ENCODE data around the gene AK8.

AK8 gene

DNA sequence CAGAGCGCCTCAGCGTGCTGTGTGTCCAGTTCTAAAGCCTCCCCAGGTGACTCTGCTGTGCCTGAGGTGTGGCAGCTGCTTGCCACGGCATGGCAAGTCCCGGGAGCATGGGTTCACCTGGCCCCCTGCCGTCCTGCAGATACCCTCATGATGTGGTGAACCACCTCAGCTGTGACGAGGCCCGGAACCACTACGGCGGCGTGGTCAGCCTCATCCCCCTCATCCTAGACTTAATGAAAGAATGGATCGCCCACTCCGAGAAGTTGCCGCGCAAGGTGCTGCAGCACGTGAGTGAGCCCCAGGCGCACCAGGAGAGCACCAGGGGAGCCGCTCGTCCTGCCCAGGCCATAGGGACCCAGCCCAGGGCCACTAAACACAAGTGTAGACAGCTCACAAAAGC, 10.1 kb upstream of the AK8 start:
- no peak for DNase-seq (ENCODE audit: low spot score)
- ChIA-PET CTCF (interaction anchor here (0.7 kb wide), 1 partner anchor 39 kb away, joined by 3 read pairs; no protein-coding TSS in a partner anchor), POLR2A (ENCODE audit: low non-redundant PET) (interaction anchor here (0.6 kb wide), 1 partner anchor 8 kb away, joined by 3 read pairs; no protein-coding TSS in a partner anchor)
- TF ChIP-seq, protein P1, sequence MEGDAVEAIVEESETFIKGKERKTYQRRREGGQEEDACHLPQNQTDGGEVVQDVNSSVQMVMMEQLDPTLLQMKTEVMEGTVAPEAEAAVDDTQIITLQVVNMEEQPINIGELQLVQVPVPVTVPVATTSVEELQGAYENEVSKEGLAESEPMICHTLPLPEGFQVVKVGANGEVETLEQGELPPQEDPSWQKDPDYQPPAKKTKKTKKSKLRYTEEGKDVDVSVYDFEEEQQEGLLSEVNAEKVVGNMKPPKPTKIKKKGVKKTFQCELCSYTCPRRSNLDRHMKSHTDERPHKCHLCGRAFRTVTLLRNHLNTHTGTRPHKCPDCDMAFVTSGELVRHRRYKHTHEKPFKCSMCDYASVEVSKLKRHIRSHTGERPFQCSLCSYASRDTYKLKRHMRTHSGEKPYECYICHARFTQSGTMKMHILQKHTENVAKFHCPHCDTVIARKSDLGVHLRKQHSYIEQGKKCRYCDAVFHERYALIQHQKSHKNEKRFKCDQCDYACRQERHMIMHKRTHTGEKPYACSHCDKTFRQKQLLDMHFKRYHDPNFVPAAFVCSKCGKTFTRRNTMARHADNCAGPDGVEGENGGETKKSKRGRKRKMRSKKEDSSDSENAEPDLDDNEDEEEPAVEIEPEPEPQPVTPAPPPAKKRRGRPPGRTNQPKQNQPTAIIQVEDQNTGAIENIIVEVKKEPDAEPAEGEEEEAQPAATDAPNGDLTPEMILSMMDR (conservative IDR thresholded peaks at IDR 0.05; ENCODE audit: low read depth): no peak
- no peak overlapping the region for H3K27ac ChIP-seq

DNA sequence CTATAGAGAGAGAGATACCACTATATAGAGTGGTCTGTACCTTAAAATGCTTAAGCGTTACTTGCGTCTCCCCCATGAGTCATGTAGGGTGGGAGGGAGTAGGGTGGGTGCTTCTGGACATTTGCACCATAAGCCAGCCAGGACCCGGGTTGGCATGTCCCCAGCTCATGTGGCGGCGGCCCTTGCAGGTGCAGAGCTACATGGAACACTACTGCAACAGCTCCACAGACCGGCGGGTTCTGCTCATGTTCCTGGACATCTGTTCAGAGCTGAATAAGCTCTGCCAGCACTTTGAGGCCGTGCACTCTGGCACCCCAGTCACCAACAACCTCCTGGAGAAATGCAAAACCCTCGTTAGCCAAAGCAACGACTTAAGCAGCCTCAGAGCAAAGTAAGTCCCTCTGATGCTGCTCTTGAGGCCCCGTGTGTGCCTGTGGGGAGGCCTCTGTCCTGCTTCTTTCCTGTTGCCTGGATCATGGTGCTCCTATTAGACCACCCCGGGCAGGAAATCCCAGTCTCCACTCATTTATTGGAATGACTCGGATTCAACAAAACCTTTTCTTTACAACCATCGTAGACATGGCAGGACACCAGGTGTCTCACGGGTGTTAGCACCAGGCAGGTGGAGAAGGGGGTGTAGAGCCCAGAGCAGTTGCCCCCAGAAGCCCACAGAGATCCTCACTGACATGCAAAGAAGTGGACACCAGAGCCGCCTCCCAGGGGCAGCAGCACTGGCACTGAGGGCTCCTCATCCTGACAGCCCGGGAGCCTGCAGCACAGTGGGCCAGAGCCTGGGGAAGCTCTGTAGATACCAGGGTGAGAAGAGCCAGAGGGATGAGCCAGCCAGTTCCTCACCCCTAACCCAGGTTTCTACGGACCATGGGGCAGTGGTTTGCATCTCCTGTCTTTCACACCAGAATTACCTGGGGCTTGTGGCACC, 9.4 kb upstream of the AK8 start:
- no peak for DNase-seq (ENCODE audit: low spot score)
- ChIA-PET POLR2A (ENCODE audit: low non-redundant PET) (no interaction called here), CTCF (no interaction called here)
- H3K27ac ChIP-seq: no peak overlapping the region
- TF ChIP-seq, protein P1 (conservative IDR thresholded peaks at IDR 0.05; ENCODE audit: low read depth): no peak

DNA sequence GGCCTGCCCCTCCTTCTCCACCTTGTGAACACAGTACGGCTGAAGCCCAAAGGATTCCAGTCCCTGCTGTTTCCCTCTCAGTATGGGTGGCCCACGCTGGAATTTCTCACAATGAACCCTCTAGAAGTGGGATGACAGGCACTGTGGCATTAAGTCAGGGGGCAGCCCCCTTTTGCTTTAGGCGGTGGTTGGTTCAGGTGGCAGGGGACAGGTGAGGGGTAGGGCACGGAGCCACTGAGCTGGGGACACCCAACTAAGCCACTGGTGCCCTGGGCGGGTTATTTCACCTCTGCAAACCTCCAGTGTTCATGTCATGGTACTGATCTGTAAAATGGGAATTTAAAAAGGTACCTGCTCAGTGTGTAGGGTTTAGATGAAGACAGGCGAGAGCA, 8.2 kb upstream of the AK8 start:
- ChIA-PET POLR2A (ENCODE audit: low non-redundant PET) (no interaction called here), CTCF (interaction anchor here (0.6 kb wide), 1 partner anchor 894 kb away, joined by 3 read pairs; no protein-coding TSS in a partner anchor)
- H3K27ac ChIP-seq: no peak overlapping the region
- DNase-seq (ENCODE audit: low spot score): no peak
- TF ChIP-seq, protein P1 (conservative IDR thresholded peaks at IDR 0.05; ENCODE audit: low read depth): no peak

DNA sequence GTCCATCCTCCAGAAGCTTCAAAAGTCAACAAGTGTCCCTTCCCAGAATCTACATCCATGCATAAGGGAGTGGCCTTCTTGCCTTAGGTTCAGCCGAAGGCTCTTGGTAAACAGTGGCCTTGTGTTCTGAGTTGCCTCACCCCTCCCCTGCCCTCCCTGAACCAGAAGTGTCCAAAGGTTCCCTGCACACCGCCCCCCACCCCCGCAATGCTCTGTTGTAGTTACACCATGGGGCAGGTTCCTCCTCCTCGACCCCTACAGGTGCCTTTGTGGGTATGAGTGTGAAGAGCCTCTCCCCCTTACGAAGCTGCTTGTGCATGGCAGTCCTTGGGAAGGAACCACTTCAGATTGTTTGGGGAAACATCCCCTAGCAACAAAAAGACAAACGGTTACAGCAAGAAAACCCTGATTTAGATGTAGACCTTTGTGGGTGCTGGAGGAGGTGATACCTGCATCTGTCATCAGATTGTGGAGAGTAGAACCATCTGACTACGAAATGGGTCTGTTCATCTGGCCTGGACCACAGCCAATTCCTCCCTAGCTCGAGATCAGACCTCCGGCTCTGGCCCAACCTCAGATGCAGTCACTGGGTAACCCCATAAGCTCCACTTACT, 7.7 kb upstream of the AK8 start:
- H3K27ac ChIP-seq: no peak overlapping the region
- TF ChIP-seq, protein P1 (conservative IDR thresholded peaks at IDR 0.05; ENCODE audit: low read depth): no peak
- CTCF ChIA-PET: no interaction called here
- POLR2A ChIA-PET (ENCODE audit: low non-redundant PET): no interaction called here
- DNase-seq (ENCODE audit: low spot score): no peak

DNA sequence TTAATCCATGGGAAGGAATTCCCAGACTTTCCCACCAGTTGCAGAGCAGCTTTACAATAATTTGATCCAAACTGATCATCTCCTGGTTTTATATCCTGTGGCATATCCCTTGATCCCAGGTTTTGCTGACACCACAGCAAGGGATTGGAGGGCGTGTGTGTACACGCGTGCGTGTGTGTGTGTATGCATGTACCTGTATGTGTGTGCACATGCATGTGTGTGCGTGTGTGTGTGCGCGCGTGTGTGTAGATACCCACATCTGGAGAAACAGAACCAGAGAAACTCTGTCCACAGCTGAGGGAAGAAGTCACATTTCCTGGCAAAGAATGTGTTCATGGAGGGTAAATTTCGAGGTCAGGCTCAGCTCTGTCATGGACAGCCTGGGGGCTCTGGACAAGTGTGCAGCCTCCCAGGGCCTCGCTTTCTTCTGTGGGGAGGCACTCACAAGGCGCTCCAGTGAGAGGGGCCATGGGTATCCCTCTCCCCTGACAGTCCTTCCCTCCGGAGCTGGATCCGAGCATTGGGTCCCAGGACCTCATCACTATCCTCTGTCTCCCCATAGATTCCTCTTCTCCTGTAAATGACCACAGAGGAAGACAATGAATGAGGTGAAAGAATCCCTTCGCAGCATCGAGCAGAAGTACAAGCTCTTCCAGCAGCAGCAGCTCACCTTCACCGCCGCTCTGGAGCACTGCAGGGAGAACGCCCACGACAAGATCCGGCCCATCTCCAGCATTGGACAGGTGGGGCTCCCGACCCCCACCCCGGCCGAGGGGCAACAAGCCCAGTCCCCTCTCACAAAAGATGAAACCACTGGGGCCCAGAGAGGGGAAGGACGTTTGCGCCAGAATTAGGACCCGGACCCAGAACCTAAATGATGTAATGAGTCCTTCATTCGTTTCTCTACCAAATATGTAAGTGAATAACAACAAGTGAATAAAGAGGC, 5.5 kb upstream of the AK8 start:
- TF ChIP-seq, protein P1 (conservative IDR thresholded peaks at IDR 0.05; ENCODE audit: low read depth): no peak
- no peak for DNase-seq (ENCODE audit: low spot score)
- no peak overlapping the region for H3K27ac ChIP-seq
- ChIA-PET POLR2A (ENCODE audit: low non-redundant PET) (no interaction called here), CTCF (interaction anchor here (0.9 kb wide), 1 partner anchor 94 kb away, joined by 3 read pairs; no protein-coding TSS in a partner anchor)

DNA sequence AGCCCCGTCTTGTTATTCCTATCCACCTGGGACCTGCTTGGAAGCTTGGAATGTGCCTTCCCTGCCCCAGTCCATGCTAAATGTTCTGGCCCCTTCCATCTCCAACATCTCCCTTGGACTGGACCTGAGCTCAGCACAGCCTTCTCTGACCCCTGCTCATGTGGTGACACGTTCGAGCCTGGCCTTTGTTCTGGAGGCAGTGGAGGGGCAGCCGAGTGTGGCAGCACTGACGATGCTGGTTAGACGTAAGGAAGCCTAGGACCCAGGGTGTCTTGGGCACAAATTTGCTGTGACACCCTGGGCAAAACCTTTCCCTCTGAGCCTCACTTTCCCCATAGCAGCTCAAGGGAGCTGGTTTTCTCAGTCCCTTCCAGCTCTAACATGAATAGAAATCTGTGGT, 4.5 kb upstream of the AK8 start:
- no peak overlapping the region for H3K27ac ChIP-seq
- CTCF ChIA-PET: interaction anchor here (1.0 kb wide), 2 partner anchors 20 to 28 kb away, joined by 3 read pairs; no protein-coding TSS in a partner anchor
- DNase-seq (ENCODE audit: low spot score): no peak
- TF ChIP-seq, protein P1 (conservative IDR thresholded peaks at IDR 0.05; ENCODE audit: low read depth): no peak
- POLR2A ChIA-PET (ENCODE audit: low non-redundant PET): no interaction called here

Measured in RWPE1 (cell line).